Right lobe of liver (tissue), 6 donors: ENCODE results near the gene SAP30BP. TPM values are rescaled to one million over a fixed set of nuclear protein-coding genes. Genes with fewer than 3 reads are reported as not detected.

Source experiments
- ATAC-seq, 4 donors: fragments of 200-7000 bp; cut with Tn5 transposase; one replicate each; pipeline ENCODE4 v1.9.1; 2020; ENCODE audit warnings: mild to moderate bottlenecking in 4 of 4, moderate library complexity in 4 of 4
- DNase-seq, 3 donors: peaks; one replicate each; pipeline ENCODE4 v3.0.0-alpha.2; 2020
- H3K27ac ChIP-seq, 3 donors: fragments of 200-600 bp; one replicate each; pipeline ENCODE4 v1.8.0; 2022
- H3K27me3 ChIP-seq, 2 donors: fragments of 200-600 bp; one replicate each; pipeline ENCODE4 v1.8.0; 2022
- H3K36me3 ChIP-seq, 4 donors: fragments of 200-600 bp; sonication (generic) in 1 of 4; one replicate each; pipeline versions ENCODE4 v1.5.1 to v1.8.0; 2017 to 2022; ENCODE audit warnings: control low read depth in 1 of 4
- H3K4me1 ChIP-seq, 4 donors: fragments of 200-600 bp; sonication (generic) in 1 of 4; one replicate each; pipeline versions ENCODE4 v1.5.1 to v1.8.0; 2017 to 2022; ENCODE audit warnings: control low read depth in 1 of 4
- H3K4me3 ChIP-seq, 3 donors: fragments of 200-600 bp; one replicate each; pipeline ENCODE4 v1.8.0; 2022
- H3K9me3 ChIP-seq, 4 donors: fragments of 200-600 bp; sonication (generic) in 1 of 4; one replicate each; pipeline versions ENCODE4 v1.5.1 to v1.8.0; 2017 to 2022; ENCODE audit warnings: control low read depth in 1 of 4
- POLR2A ChIP-seq: fragments of 450-650 bp; IDR thresholded peaks from one replicate; pipeline ENCODE4 v1.6.1; 2017; ENCODE audit warnings: antibody characterized with exemption, mild to moderate bottlenecking
- WGBS: methylation state at CpG from one replicate; pipeline ENCODE4 v1.1.6; 2018; ENCODE audit warnings: low coverage, low lambda C conversion rate; ENCODE audit not compliant: insufficient coverage; ENCODE audit errors: missing lambda C conversion rate; 5-methylcytosine and 5-hydroxymethylcytosine counted together
- intact Hi-C, 2 donors: fragments of 100-400 bp; cut with DNase I; formaldehyde crosslinking; loops; one replicate each; pipeline versions ENCODE4 v1.11.2 to v1.14.1; 2022
- total RNA-seq, 6 experiments: library from RNA; depleted of rRNA in 2 of 6; stranded (reverse); fragments of >200 nt in 2 of 6; fragmentation: NEBNext Ultra II Directional in 3 of 6; extraction: Animal tissue kit (Norgen Biotek cat#: 25700) in 3 of 6; gene quantifications; one replicate each; pipeline versions ENCODE4 v1.1.0 to v1.2.4, GENCODE V29; 2016 to 2023
- TF ChIP-seq, protein P1 (sequence below), 4 donors: fragments of 200-600 bp in 3 of 4; fragments of 450-650 bp in 1 of 4; IDR thresholded peaks; one replicate each; pipeline versions ENCODE4 v1.5.1 to v1.8.0; 2016 to 2022; ENCODE audit warnings: antibody characterized with exemption in 4 of 4, mild to moderate bottlenecking in 2 of 4
- donor health status: DM: no; HTN: yes; CAD: no.
- donor health status: DM: no; HTN: no; CAD: no.
- donor health status: DM: no; HTN: no; CAD: no.
- donor health status: DM: no; HTN: yes; CAD: no.
- donor health status: DM: no; HTN: yes; CAD: no.

The SAP30BP gene
- total RNA-seq, 6 experiments from 2014 or later = 24.0 to 36.0 (median 27.0) TPM

DNA sequence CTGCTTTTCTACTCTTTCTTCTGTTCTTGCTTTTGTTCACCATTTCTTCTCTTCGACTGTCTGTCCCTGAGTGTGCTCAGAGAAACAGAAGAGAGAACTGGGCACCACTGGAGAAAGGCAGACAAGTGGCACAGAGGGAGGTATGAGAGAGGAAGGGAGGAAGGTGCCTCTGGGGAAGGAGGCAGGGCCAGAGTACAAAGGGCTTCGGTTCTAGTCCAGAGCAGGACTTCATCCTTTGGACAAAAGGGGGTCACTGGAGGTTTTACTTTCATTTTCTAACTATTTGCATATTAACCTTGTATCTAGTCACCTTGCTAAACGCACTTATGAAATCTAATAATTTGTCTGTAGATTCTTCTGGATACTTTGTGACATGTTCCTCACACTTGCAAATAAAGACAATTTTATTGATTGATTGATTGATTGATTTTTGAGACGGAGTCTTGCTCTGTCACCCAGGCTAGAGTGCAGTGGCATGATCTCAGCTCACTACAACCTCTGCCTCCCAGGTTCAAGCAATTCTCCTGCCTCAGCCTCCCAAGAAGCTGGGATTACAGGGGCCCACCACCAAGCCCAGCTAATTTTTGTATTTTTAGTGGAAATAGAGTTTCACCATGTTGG, 67.6 kb downstream of the SAP30BP start:
- no peak for TF ChIP-seq POLR2A
- TF ChIP-seq, protein P1, sequence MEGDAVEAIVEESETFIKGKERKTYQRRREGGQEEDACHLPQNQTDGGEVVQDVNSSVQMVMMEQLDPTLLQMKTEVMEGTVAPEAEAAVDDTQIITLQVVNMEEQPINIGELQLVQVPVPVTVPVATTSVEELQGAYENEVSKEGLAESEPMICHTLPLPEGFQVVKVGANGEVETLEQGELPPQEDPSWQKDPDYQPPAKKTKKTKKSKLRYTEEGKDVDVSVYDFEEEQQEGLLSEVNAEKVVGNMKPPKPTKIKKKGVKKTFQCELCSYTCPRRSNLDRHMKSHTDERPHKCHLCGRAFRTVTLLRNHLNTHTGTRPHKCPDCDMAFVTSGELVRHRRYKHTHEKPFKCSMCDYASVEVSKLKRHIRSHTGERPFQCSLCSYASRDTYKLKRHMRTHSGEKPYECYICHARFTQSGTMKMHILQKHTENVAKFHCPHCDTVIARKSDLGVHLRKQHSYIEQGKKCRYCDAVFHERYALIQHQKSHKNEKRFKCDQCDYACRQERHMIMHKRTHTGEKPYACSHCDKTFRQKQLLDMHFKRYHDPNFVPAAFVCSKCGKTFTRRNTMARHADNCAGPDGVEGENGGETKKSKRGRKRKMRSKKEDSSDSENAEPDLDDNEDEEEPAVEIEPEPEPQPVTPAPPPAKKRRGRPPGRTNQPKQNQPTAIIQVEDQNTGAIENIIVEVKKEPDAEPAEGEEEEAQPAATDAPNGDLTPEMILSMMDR (IDR thresholded peaks at IDR 0.05) = no peak
- Histone ChIP-seq H3K4me3 (peak overlapping the region in 1 of 3 donors; percentile 22), H3K36me3 (no peaks in the 10 kb centered on the region), H3K9me3 (no peaks in the 10 kb centered on the region), H3K4me1 (peaks cover 0 to 16% (median 0%) of the 10 kb centered on the region in 4 donors), H3K27ac (peak overlapping the region in 1 of 3 donors; percentile 25), H3K27me3 (no peaks in the 10 kb centered on the region)
- ATAC-seq (peak; percentile 61 to 76 (median 68)), DNase-seq (no peak)
- intact Hi-C loops = no loop called here
- 29% methylated on average over 4 of the region's 4 CpGs for WGBS

DNA sequence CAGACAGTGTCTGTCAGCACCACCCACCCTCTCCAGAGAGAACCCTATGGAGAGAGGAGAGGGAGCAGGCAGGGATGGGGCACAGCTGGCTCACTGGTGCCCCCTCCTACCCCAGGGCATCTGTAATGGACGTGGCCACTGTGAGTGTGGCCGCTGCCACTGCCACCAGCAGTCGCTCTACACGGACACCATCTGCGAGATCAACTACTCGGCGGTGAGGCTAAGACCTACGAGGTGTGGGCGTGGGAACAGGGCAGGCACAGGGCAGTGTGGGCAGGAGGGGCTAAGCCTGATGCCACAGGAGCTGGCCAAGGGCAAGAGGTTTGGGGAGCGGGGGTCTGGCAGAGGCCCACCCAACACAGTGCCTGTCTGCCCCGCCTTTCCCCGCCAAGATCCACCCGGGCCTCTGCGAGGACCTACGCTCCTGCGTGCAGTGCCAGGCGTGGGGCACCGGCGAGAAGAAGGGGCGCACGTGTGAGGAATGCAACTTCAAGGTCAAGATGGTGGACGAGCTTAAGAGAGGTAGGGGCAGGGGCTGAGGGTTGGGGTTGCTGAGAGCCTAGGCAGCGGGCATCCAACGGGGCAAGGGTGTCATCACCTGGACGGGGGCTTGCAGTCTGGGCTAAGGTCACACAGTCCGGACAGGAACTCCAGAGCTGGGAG, 69.2 kb downstream of the SAP30BP start:
- DNase-seq (no peak), ATAC-seq (no peak)
- H3K4me3 ChIP-seq = no peak overlapping the region
- H3K27me3 ChIP-seq = no peaks in the 10 kb centered on the region
- no peak overlapping the region for H3K27ac ChIP-seq
- no peaks in the 10 kb centered on the region for H3K36me3 ChIP-seq
- TF ChIP-seq POLR2A = no peak
- TF ChIP-seq, protein P1 (IDR thresholded peaks at IDR 0.05) = no peak
- WGBS = 94% methylated on average over 19 of the region's 26 CpGs
- intact Hi-C loops = no loop called here
- peaks cover 0 to 16% (median 0%) of the 10 kb centered on the region in 4 donors for H3K4me1 ChIP-seq
- H3K9me3 ChIP-seq = no peaks in the 10 kb centered on the region

DNA sequence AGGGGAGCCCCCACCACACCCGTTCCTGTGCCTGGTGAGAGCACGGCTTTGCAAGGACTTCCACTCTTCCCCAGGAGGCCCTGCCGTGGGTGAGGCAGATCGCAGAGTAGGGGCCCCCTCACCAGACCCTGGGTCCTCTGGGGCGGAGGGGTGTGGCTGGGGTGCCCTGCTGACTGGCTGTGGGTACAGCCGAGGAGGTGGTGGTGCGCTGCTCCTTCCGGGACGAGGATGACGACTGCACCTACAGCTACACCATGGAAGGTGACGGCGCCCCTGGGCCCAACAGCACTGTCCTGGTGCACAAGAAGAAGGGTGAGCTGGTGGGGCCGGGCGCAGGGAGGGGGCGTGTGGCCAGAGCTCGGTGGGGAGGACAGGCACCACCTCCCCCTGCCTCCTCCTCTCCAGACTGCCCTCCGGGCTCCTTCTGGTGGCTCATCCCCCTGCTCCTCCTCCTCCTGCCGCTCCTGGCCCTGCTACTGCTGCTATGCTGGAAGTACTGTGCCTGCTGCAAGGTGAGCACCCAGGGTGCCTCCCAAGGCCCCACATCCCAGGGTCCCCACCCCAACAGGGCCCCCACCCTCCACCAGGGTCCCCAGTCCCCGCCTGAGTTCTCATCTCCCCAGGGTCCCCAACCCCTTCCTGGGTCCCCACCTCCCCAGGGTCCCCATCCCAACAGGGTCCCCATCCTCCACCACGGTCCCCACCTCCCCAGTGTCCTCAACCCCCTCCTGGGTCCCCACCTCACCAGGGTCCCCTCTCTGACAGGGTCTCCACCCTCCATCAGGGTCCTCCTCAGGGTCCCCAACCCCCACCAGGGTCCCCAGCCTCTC, 70.2 kb downstream of the SAP30BP start:
- no peak overlapping the region for H3K4me3 ChIP-seq
- DNase-seq (no peak), ATAC-seq (no peak)
- peaks cover 0 to 16% (median 0%) of the 10 kb centered on the region in 4 donors for H3K4me1 ChIP-seq
- intact Hi-C loops = no loop called here
- no peaks in the 10 kb centered on the region for H3K27me3 ChIP-seq
- no peaks in the 10 kb centered on the region for H3K9me3 ChIP-seq
- TF ChIP-seq, protein P1 (IDR thresholded peaks at IDR 0.05) = no peak
- no peak for TF ChIP-seq POLR2A
- 92% methylated on average over 2 of the region's 20 CpGs for WGBS
- H3K27ac ChIP-seq = no peak overlapping the region
- H3K36me3 ChIP-seq = no peaks in the 10 kb centered on the region

DNA sequence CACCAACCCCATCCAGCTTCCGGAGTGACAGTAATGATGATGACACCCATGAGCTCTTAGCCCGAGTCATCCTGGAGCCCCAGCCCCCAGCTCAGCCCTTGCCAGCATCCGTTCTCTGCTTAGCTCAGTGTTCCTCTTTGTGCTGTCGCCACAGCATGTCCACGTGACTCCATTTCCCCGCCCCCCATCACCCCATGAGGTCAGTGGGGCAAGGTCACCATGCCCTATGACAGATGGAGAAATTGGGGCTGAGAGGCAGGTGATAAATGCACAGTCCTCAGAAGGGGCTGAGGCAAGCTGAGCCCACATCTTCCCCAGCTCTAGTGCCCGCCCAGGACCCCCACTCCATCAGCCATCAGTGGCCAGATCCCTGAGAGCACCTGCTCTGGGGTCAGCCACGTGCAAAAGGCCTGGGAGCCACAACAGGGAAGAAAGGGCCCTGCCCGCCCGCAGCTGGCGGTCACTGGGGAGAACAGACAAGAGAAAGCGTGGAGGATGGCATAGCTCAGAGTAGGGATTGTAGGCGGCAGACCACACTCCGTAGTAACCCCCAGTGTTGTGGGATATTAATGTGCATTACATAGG, 71.2 kb downstream of the SAP30BP start:
- TF ChIP-seq POLR2A = no peak
- TF ChIP-seq, protein P1 (IDR thresholded peaks at IDR 0.05) = no peak
- H3K4me1 ChIP-seq = peaks cover 0 to 16% (median 0%) of the 10 kb centered on the region in 4 donors
- no peak overlapping the region for H3K4me3 ChIP-seq
- intact Hi-C loops = no loop called here
- no peak overlapping the region for H3K27ac ChIP-seq
- DNase-seq = peak in 1 of 3 donors; percentile 87
- H3K27me3 ChIP-seq = no peaks in the 10 kb centered on the region
- no peaks in the 10 kb centered on the region for H3K9me3 ChIP-seq
- peak; percentile 54 to 83 (median 66) for ATAC-seq
- 23% methylated on average over 5 of the region's 14 CpGs for WGBS
- no peaks in the 10 kb centered on the region for H3K36me3 ChIP-seq
